GM21447 (cell line): ENCODE data around the gene SPATA6.

Source experiments
- ATAC-seq: cut with Tn5 transposase; IDR thresholded peaks from one replicate; pipeline ENCODE4 v1.9.1; 2021; ENCODE audit not compliant: unreplicated experiment

The SPATA6 gene

DNA sequence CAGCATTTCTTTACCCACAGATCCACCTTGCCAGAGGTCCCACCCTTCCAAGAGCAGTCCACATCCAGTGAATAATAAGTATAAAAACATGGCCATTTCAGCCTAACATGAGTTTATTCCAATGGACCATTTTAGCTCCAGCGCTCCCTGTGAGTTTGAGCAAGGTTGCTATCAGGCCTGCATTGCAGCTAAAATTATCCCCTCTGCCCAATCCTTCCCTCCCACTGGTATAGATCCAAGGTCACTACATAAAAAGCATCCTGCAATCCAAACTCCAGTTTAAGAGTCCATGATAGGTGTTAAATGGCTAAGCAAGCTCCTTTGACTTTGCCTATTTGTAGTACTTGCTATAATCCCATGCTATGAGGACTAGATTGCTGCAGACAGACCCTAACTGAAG lies 213.9 kb downstream of the SPATA6 start:
- ATAC-seq, result no peak

DNA sequence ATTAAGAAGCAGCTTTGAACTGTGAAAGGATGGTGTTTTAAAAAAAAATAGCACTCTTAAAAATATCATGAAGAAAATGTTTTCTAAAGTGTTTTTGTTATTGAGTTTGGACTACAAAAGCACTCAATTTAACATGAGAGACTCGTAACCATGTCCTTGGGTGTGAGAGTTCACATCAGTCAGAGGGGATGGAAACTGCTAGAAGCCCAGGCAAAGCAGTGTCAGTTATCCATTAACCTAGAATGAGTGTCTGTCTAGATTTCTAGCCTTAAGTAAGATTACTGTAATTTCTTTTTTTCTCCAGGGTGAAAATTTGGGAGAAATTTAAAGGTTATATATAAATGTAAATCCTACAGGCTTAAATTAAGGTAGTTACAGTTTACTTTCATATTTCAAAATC lies 217.8 kb downstream of the SPATA6 start:
- no peak for ATAC-seq

DNA sequence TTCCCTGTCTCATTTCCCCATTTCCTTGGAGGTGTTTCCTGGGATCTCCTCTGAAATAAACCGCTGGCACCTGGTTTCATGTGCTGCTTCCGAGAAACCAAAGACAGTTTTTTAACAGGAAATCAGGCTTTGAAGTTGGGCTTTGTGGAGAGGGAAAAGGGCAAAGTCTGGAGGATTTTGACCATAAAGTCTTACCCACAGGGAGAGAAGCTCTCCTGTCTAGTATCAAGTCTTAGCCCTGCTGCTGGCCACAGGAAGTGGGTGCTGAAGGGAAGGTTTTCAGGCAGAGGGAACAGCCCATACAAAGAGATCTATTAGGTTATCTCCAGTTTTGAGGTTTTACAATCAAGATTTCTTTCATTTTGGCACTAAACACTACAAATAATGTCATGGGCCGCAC lies 220.2 kb downstream of the SPATA6 start:
- no peak for ATAC-seq

- ATAC-seq, result no peak
Measured at GRCh38 chr1:48251323-48251722, 220.7 kb downstream of the SPATA6 start.

DNA sequence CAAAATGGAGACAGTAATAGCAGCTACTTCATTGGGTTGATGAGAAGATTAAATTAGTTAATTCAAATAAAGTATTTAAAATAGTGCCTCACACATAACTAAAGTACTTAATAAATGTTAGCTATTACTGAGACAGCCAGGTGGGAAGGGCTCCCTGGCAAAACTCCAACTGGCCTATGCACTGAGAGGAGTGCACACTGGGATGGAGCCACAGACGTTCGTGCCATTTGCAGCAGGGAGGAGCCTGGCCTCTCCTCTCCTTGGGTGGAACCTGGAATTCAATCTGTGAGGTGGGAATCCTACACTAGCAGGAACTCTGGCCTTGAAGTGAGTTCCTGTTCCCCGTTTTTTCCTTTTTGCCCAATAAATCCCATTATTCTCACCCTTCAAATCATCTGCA lies 221.4 kb downstream of the SPATA6 start:
- no peak for ATAC-seq

- ATAC-seq, result no peak
Measured at GRCh38 chr1:48249868-48250267, 222.1 kb downstream of the SPATA6 start.

DNA sequence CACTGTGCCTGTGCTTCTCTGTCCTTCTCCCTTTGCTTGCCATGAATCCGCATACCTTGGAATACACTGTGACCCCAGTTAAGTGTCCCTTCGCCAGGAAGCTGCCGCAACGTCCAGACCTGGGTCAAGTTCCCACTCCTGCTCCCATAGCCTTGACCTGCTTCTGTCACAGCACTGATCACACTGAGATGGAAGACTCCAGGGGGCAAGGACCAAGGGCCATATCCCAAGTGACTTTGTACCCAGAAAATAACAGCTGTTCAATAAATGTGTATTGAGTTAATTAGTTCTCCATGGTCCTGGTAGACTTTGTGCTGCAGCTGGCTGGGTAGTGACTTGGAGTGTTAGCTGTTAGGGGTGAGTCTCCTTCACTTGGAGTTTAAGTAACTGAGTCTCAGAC lies 223.6 kb downstream of the SPATA6 start:
- no peak for ATAC-seq

GRCh38 chr1:48246727-48247126 lies 225.3 kb downstream of the SPATA6 start:
- ATAC-seq, result no peak
